ENCODE results near the gene IRF3.

Gene IRF3

DNA sequence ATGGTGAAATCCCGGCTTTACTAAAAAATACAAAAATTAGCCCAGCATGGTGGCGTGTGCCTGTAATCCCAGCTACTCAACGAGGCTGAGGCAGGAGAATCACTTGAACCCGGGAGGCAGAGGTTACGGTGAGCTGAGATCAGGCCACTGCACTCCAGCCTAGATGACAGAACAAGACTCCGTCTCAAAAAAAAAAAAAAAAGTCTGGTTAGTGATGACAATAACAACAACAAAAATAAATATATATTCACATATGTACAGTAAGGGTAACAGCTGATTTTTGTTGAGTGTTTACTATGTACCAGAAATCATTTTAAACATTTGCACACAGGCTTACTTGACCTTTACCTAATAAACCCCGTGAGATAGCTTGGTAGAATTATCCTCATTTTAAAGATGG, 48.7 kb downstream of the IRF3 start:
- H2AFZ ChIP-seq (ENCODE audit: low read length), result no peak overlapping the region
- H3K9ac ChIP-seq (ENCODE audit: low read length), result no peak overlapping the region
- H3F3A ChIP-seq (ENCODE audit: insufficient read depth, low read length), result no peaks in the 10 kb centered on the region
- H3K79me2 ChIP-seq (ENCODE audit: insufficient read depth, low read length), result no peaks in the 10 kb centered on the region
- H3K9me3 ChIP-seq (ENCODE audit: low read length), result no peaks in the 10 kb centered on the region
- no peak overlapping the region for H3K4me2 ChIP-seq (ENCODE audit: low read length)
- H3K27ac ChIP-seq (ENCODE audit: low read depth, low read length, poor library complexity, severe bottlenecking), result no peak overlapping the region
- H3K36me3 ChIP-seq (ENCODE audit: insufficient read depth, low read length), result peaks cover 65% of the 10 kb centered on the region
- H4K20me1 ChIP-seq (ENCODE audit: insufficient read depth, low read length), result no peaks in the 10 kb centered on the region
- no peaks in the 10 kb centered on the region for H3K9me2 ChIP-seq (ENCODE audit: low read depth, low read length)
- no peaks in the 10 kb centered on the region for H3K27me3 ChIP-seq (ENCODE audit: insufficient read depth, low read length)
- no peaks in the 10 kb centered on the region for H3K4me1 ChIP-seq (ENCODE audit: insufficient read depth, low read length, severe bottlenecking)
- TF ChIP-seq EZH2 (IDR thresholded peaks at IDR 0.05; ENCODE audit: borderline replicate concordance, low read length), result no peak
- TF ChIP-seq, protein P1, sequence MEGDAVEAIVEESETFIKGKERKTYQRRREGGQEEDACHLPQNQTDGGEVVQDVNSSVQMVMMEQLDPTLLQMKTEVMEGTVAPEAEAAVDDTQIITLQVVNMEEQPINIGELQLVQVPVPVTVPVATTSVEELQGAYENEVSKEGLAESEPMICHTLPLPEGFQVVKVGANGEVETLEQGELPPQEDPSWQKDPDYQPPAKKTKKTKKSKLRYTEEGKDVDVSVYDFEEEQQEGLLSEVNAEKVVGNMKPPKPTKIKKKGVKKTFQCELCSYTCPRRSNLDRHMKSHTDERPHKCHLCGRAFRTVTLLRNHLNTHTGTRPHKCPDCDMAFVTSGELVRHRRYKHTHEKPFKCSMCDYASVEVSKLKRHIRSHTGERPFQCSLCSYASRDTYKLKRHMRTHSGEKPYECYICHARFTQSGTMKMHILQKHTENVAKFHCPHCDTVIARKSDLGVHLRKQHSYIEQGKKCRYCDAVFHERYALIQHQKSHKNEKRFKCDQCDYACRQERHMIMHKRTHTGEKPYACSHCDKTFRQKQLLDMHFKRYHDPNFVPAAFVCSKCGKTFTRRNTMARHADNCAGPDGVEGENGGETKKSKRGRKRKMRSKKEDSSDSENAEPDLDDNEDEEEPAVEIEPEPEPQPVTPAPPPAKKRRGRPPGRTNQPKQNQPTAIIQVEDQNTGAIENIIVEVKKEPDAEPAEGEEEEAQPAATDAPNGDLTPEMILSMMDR (IDR thresholded peaks at IDR 0.05; ENCODE audit: low read length), result no peak
- H3K4me3 ChIP-seq (ENCODE audit: low read depth, low read length, poor library complexity, severe bottlenecking), result no peak overlapping the region

DNA sequence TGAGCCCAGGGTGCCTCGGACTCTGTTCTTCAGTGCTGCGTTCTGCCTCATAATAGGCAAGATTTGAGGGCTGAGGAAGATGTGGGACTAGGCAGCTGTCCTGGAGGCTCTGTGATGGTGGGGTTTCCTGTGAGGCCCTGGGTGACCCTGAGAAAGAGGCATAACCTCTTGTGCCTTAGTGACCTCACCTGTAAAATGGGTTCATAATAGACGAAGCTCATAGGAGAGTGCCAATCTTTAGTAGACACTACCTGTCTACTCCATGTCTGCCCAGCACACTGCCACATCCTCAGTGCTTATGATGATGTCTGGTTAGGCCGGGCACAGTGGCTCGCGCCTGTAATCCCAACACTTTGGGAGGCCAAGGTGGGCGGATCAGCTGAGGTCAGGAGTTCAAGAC, 49.1 kb downstream of the IRF3 start:
- Histone ChIP-seq H3K4me2 (ENCODE audit: low read length) (no peak overlapping the region), H3K27ac (ENCODE audit: low read depth, low read length, poor library complexity, severe bottlenecking) (no peak overlapping the region), H3K9me2 (ENCODE audit: low read depth, low read length) (no peaks in the 10 kb centered on the region), H3K9me3 (ENCODE audit: low read length) (no peaks in the 10 kb centered on the region), H3K27me3 (ENCODE audit: insufficient read depth, low read length) (no peaks in the 10 kb centered on the region), H3K36me3 (ENCODE audit: insufficient read depth, low read length) (peaks cover 61% of the 10 kb centered on the region), H2AFZ (ENCODE audit: low read length) (no peak overlapping the region), H3K4me3 (ENCODE audit: low read depth, low read length, poor library complexity, severe bottlenecking) (no peak overlapping the region), H4K20me1 (ENCODE audit: insufficient read depth, low read length) (no peaks in the 10 kb centered on the region), H3F3A (ENCODE audit: insufficient read depth, low read length) (no peaks in the 10 kb centered on the region), H3K9ac (ENCODE audit: low read length) (no peak overlapping the region), H3K79me2 (ENCODE audit: insufficient read depth, low read length) (no peaks in the 10 kb centered on the region), H3K4me1 (ENCODE audit: insufficient read depth, low read length, severe bottlenecking) (no peaks in the 10 kb centered on the region)
- no peak for TF ChIP-seq EZH2 (IDR thresholded peaks at IDR 0.05; ENCODE audit: borderline replicate concordance, low read length)
- TF ChIP-seq, protein P1 (IDR thresholded peaks at IDR 0.05; ENCODE audit: low read length), result no peak

DNA sequence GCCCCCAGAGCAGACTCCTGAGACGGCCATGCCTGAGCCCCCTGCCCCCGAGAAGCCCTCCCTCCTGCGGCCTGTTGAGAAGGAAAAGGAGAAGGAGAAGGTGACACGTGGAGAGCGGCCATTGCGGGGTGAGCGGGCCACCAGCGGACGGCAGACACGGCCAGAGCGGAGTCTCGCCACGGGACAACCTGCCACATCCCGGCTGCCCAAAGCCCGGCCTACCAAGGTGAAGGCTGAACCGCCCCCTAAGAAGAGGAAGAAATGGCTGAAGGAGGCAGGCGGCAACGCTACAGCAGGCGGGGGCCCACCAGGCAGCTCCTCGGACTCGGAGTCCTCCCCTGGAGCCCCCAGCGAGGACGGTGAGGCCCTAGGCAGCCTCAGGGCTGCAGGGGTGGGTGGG, 49.8 kb downstream of the IRF3 start:
- Histone ChIP-seq H2AFZ (ENCODE audit: low read length) (no peak overlapping the region), H3K79me2 (ENCODE audit: insufficient read depth, low read length) (no peaks in the 10 kb centered on the region), H3K9me3 (ENCODE audit: low read length) (no peaks in the 10 kb centered on the region), H3K27me3 (ENCODE audit: insufficient read depth, low read length) (no peaks in the 10 kb centered on the region), H3K4me2 (ENCODE audit: low read length) (no peak overlapping the region), H3K4me1 (ENCODE audit: insufficient read depth, low read length, severe bottlenecking) (no peaks in the 10 kb centered on the region), H3K9me2 (ENCODE audit: low read depth, low read length) (no peaks in the 10 kb centered on the region), H3K9ac (ENCODE audit: low read length) (no peak overlapping the region), H3K36me3 (ENCODE audit: insufficient read depth, low read length) (peaks cover 61% of the 10 kb centered on the region), H3K27ac (ENCODE audit: low read depth, low read length, poor library complexity, severe bottlenecking) (no peak overlapping the region), H3K4me3 (ENCODE audit: low read depth, low read length, poor library complexity, severe bottlenecking) (no peak overlapping the region), H4K20me1 (ENCODE audit: insufficient read depth, low read length) (no peaks in the 10 kb centered on the region), H3F3A (ENCODE audit: insufficient read depth, low read length) (no peaks in the 10 kb centered on the region)
- TF ChIP-seq, protein P1 (IDR thresholded peaks at IDR 0.05; ENCODE audit: low read length), result no peak
- TF ChIP-seq EZH2 (IDR thresholded peaks at IDR 0.05; ENCODE audit: borderline replicate concordance, low read length), result no peak

Data from OCI-LY1 (cell line).